ENCODE measurements around the gene BICRAL.
"Not testable (repeated sequence)": the region's sequence is repeated elsewhere in the genome, so short reads cannot be mapped to it uniquely, and the experiment has no call there.

BICRAL gene

GRCh38 chr6:42764911-42765648, 16.8 kb upstream of the BICRAL start:
- H3K27ac ChIP-seq (ENCODE audit: insufficient read depth, low read depth, low read length, poor library complexity, severe bottlenecking): no peak overlapping the region
- H3K4me1 ChIP-seq (ENCODE audit: control insufficient read depth, insufficient read depth, low read length): no peaks in the 10 kb centered on the region
- 84 to 90% methylated on average over 9 of the region's 9 CpGs for WGBS, 2 experiments
- H3K4me3 ChIP-seq (ENCODE audit: insufficient read depth, low read depth, low read length): no peak overlapping the region
- no peaks in the 10 kb centered on the region for H3K27me3 ChIP-seq (ENCODE audit: control insufficient read depth, insufficient read depth, low read length, poor library complexity, severe bottlenecking)
- no peaks in the 10 kb centered on the region for H3K9me3 ChIP-seq (ENCODE audit: control insufficient read depth, low read length)
- H3K36me3 ChIP-seq (ENCODE audit: control insufficient read depth, insufficient read depth, low read length): no peaks in the 10 kb centered on the region

GRCh38 chr6:42766163-42766670, 15.6 kb upstream of the BICRAL start:
- Histone ChIP-seq H3K27me3 (ENCODE audit: control insufficient read depth, insufficient read depth, low read length, poor library complexity, severe bottlenecking) (no peaks in the 10 kb centered on the region), H3K4me1 (ENCODE audit: control insufficient read depth, insufficient read depth, low read length) (no peaks in the 10 kb centered on the region), H3K27ac (ENCODE audit: insufficient read depth, low read depth, low read length, poor library complexity, severe bottlenecking) (no peak overlapping the region), H3K4me3 (ENCODE audit: insufficient read depth, low read depth, low read length) (no peak overlapping the region), H3K36me3 (ENCODE audit: control insufficient read depth, insufficient read depth, low read length) (no peaks in the 10 kb centered on the region), H3K9me3 (ENCODE audit: control insufficient read depth, low read length) (no peaks in the 10 kb centered on the region)
- WGBS, 2 experiments: 91 to 96% methylated on average over 5 of the region's 5 CpGs

GRCh38 chr6:42769051-42769450, 12.8 kb upstream of the BICRAL start:
- H3K27ac ChIP-seq (ENCODE audit: insufficient read depth, low read depth, low read length, poor library complexity, severe bottlenecking): no peak overlapping the region
- no peaks in the 10 kb centered on the region for H3K9me3 ChIP-seq (ENCODE audit: control insufficient read depth, low read length)
- no peaks in the 10 kb centered on the region for H3K27me3 ChIP-seq (ENCODE audit: control insufficient read depth, insufficient read depth, low read length, poor library complexity, severe bottlenecking)
- no peaks in the 10 kb centered on the region for H3K36me3 ChIP-seq (ENCODE audit: control insufficient read depth, insufficient read depth, low read length)
- H3K4me3 ChIP-seq (ENCODE audit: insufficient read depth, low read depth, low read length): no peak overlapping the region
- 81 to 82% methylated on average over 4 of the region's 4 CpGs for WGBS, 2 experiments
- H3K4me1 ChIP-seq (ENCODE audit: control insufficient read depth, insufficient read depth, low read length): peaks cover 4% of the 10 kb centered on the region

- 91 to 97% methylated on average over 2 of the region's 2 CpGs for WGBS, 2 experiments
Measured at GRCh38 chr6:42769836-42770235, 12.0 kb upstream of the BICRAL start.

GRCh38 chr6:42771741-42772100, 10.1 kb upstream of the BICRAL start:
- no peak overlapping the region for H3K27ac ChIP-seq (ENCODE audit: insufficient read depth, low read depth, low read length, poor library complexity, severe bottlenecking)
- WGBS, 2 experiments: 64 to 79% methylated on average over 3 of the region's 3 CpGs
- H3K4me3 ChIP-seq (ENCODE audit: insufficient read depth, low read depth, low read length): no peak overlapping the region
- H3K4me1 ChIP-seq (ENCODE audit: control insufficient read depth, insufficient read depth, low read length): peaks cover 4% of the 10 kb centered on the region
- H3K27me3 ChIP-seq (ENCODE audit: control insufficient read depth, insufficient read depth, low read length, poor library complexity, severe bottlenecking): no peaks in the 10 kb centered on the region
- H3K9me3 ChIP-seq (ENCODE audit: control insufficient read depth, low read length): no peaks in the 10 kb centered on the region
- H3K36me3 ChIP-seq (ENCODE audit: control insufficient read depth, insufficient read depth, low read length): no peaks in the 10 kb centered on the region

More at GRCh38 chr6:42769836-42770235, 12.0 kb upstream of the BICRAL start:
- no peaks in the 10 kb centered on the region for H3K9me3 ChIP-seq (ENCODE audit: control insufficient read depth, low read length)
- H3K4me1 ChIP-seq (ENCODE audit: control insufficient read depth, insufficient read depth, low read length): peaks cover 4% of the 10 kb centered on the region
- no peak overlapping the region for H3K27ac ChIP-seq (ENCODE audit: insufficient read depth, low read depth, low read length, poor library complexity, severe bottlenecking)
- H3K36me3 ChIP-seq (ENCODE audit: control insufficient read depth, insufficient read depth, low read length): no peaks in the 10 kb centered on the region
- H3K4me3 ChIP-seq (ENCODE audit: insufficient read depth, low read depth, low read length): no peak overlapping the region
- H3K27me3 ChIP-seq (ENCODE audit: control insufficient read depth, insufficient read depth, low read length, poor library complexity, severe bottlenecking): no peaks in the 10 kb centered on the region

GRCh38 chr6:42774201-42774600, 7.7 kb upstream of the BICRAL start:
- Histone ChIP-seq H3K27ac (ENCODE audit: insufficient read depth, low read depth, low read length, poor library complexity, severe bottlenecking) (no peak overlapping the region), H3K4me1 (ENCODE audit: control insufficient read depth, insufficient read depth, low read length) (peaks cover 4% of the 10 kb centered on the region), H3K9me3 (ENCODE audit: control insufficient read depth, low read length) (no peaks in the 10 kb centered on the region), H3K4me3 (ENCODE audit: insufficient read depth, low read depth, low read length) (no peak overlapping the region), H3K27me3 (ENCODE audit: control insufficient read depth, insufficient read depth, low read length, poor library complexity, severe bottlenecking) (no peaks in the 10 kb centered on the region), H3K36me3 (ENCODE audit: control insufficient read depth, insufficient read depth, low read length) (no peaks in the 10 kb centered on the region)
- 89 to 98% methylated on average over 4 of the region's 4 CpGs for WGBS, 2 experiments

- 94 to 95% methylated on average over 10 of the region's 10 CpGs for WGBS, 2 experiments
- not testable (repeated sequence) for H3K36me3 ChIP-seq (ENCODE audit: control insufficient read depth, insufficient read depth, low read length); H3K27me3 ChIP-seq (ENCODE audit: control insufficient read depth, insufficient read depth, low read length, poor library complexity, severe bottlenecking); H3K4me1 ChIP-seq (ENCODE audit: control insufficient read depth, insufficient read depth, low read length); H3K4me3 ChIP-seq (ENCODE audit: insufficient read depth, low read depth, low read length); H3K9me3 ChIP-seq (ENCODE audit: control insufficient read depth, low read length); H3K27ac ChIP-seq (ENCODE audit: insufficient read depth, low read depth, low read length, poor library complexity, severe bottlenecking)
Measured at GRCh38 chr6:42774821-42775487, 6.9 kb upstream of the BICRAL start.

- H3K27me3 ChIP-seq (ENCODE audit: control insufficient read depth, insufficient read depth, low read length, poor library complexity, severe bottlenecking): no peaks in the 10 kb centered on the region
- no peaks in the 10 kb centered on the region for H3K9me3 ChIP-seq (ENCODE audit: control insufficient read depth, low read length)
- 88% methylated on average over 1 of the region's 2 CpGs; no CpG with 5 or more reads in 1 of the 2 experiments for WGBS, 2 experiments
- no peak overlapping the region for H3K27ac ChIP-seq (ENCODE audit: insufficient read depth, low read depth, low read length, poor library complexity, severe bottlenecking)
- H3K4me3 ChIP-seq (ENCODE audit: insufficient read depth, low read depth, low read length): no peak overlapping the region
- H3K4me1 ChIP-seq (ENCODE audit: control insufficient read depth, insufficient read depth, low read length): no peaks in the 10 kb centered on the region
- no peaks in the 10 kb centered on the region for H3K36me3 ChIP-seq (ENCODE audit: control insufficient read depth, insufficient read depth, low read length)
Measured at GRCh38 chr6:42777126-42777822, 4.6 kb upstream of the BICRAL start.

- no peaks in the 10 kb centered on the region for H3K36me3 ChIP-seq (ENCODE audit: control insufficient read depth, insufficient read depth, low read length)
- no peaks in the 10 kb centered on the region for H3K4me1 ChIP-seq (ENCODE audit: control insufficient read depth, insufficient read depth, low read length)
- H3K9me3 ChIP-seq (ENCODE audit: control insufficient read depth, low read length): no peaks in the 10 kb centered on the region
- no peak overlapping the region for H3K27ac ChIP-seq (ENCODE audit: insufficient read depth, low read depth, low read length, poor library complexity, severe bottlenecking)
- WGBS, 2 experiments: 96% methylated on average over 2 of the region's 2 CpGs
- H3K27me3 ChIP-seq (ENCODE audit: control insufficient read depth, insufficient read depth, low read length, poor library complexity, severe bottlenecking): no peaks in the 10 kb centered on the region
- no peak overlapping the region for H3K4me3 ChIP-seq (ENCODE audit: insufficient read depth, low read depth, low read length)
Measured at GRCh38 chr6:42778122-42778521, 3.7 kb upstream of the BICRAL start.

GRCh38 chr6:42779521-42779920, 2.3 kb upstream of the BICRAL start:
- H3K9me3 ChIP-seq (ENCODE audit: control insufficient read depth, low read length): no peaks in the 10 kb centered on the region
- 93 to 94% methylated on average over 6 of the region's 6 CpGs for WGBS, 2 experiments

More at GRCh38 chr6:42779521-42779920, 2.3 kb upstream of the BICRAL start:
- Histone ChIP-seq H3K4me1 (ENCODE audit: control insufficient read depth, insufficient read depth, low read length) (no peaks in the 10 kb centered on the region), H3K4me3 (ENCODE audit: insufficient read depth, low read depth, low read length) (no peak overlapping the region), H3K36me3 (ENCODE audit: control insufficient read depth, insufficient read depth, low read length) (no peaks in the 10 kb centered on the region), H3K27ac (ENCODE audit: insufficient read depth, low read depth, low read length, poor library complexity, severe bottlenecking) (no peak overlapping the region), H3K27me3 (ENCODE audit: control insufficient read depth, insufficient read depth, low read length, poor library complexity, severe bottlenecking) (no peaks in the 10 kb centered on the region)
